NCI-H1048 (cell line): ENCODE data around the gene SH3PXD2B.
A peak's percentile ranks its signal among the peaks of the same experiment; 100 is the strongest.

Experiments
- DNase-seq: peaks from one replicate; lab custom pipeline; 2025; lab: John Stamatoyannopoulos, UW

Gene SH3PXD2B

DNA sequence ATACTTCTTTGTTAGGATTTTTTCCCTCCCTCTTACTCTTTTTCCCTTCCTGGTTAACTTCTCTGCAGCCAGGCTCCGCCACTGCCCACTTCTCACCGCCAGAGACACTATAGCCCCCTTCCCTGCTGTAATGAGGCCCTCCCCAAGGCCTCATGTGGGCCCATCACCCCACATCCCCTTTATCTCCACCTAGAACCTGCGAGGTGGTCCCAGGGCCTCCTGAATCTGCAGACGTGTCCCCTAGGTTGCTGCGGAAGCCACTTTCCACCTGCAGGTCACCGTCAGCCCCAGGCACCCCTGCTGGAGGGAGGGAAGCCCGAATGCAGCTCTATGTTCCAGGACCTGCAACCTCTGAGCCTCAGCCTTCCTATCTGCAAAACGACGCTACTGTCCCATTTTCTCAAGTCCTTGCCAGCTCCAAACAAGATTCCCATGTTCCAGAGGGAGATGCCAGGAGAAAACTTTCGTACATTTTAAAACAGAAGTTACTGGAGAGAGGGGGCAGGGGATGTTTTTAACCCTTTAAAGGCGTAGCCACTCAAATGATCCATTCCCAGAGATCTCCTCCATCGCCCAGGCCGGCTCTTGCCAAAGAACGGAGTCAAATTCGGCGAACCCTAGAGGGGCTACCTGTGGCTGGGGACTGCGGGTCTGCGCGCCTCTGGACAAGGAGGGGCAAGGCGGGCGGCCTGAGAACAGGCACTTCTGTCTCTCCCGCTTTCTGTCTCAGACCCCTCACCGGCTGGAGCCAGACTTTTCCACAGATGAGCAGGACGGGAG, 929 bp downstream of the SH3PXD2B start:
- no peak for DNase-seq

DNA sequence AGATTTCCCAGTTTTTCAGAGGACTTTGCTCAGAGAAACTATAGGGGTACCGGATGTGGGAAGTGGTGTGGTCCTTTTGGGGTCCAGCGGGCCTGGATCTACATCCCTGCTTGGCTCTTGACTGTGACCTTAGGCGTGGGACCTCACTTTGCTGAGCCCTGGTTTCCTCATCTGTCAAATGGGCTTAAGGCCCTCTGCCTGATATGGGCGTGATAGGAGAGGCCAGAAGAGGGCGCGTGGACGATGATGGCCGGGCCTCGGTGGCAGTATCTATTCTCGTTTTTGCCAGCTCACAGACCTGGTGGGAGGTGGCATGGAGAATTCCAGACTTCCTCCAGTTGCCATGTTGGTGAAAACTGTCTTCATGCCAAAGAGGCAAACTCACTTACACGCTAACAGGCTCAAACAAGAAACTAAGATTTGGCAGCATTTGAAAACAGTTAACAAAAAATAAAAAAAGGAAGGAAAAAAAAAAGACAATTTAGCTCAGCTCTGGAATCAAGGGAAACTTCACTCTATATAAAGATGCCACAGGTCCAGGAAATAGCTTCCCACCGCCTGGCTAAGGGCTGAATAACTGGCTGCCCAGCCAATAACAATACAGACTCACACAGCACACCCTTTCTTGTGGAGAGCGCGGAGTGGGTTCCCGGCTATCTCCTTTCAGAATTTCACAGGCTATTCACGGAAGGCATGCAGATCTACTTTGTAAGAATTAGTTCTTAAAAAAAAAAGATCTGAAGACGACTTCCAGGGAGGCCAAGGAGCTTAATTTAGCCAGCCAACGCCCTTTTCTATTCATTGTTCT, 1.7 kb downstream of the SH3PXD2B start:
- DNase-seq, result no peak

DNA sequence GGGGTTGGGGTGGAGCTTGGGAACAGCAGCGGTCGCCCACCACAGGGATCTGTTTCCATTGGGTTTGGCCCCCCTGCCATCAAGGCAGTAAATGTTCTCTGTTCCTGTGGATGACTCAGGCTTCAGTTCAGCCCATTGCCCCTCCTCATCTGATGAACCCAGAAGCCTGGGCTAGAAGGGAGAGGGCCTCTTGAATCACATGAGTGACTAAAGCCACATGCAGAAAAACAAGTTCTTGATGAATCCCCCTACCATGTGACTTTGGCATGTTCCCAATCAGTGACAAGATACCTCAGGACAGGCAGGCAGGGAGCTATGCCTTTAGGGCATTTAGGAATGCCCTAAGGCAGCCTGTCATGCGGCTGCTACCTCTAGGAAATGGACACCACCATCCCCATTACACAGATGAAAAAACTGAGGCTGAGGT, 2.5 kb downstream of the SH3PXD2B start:
- DNase-seq, result no peak

DNA sequence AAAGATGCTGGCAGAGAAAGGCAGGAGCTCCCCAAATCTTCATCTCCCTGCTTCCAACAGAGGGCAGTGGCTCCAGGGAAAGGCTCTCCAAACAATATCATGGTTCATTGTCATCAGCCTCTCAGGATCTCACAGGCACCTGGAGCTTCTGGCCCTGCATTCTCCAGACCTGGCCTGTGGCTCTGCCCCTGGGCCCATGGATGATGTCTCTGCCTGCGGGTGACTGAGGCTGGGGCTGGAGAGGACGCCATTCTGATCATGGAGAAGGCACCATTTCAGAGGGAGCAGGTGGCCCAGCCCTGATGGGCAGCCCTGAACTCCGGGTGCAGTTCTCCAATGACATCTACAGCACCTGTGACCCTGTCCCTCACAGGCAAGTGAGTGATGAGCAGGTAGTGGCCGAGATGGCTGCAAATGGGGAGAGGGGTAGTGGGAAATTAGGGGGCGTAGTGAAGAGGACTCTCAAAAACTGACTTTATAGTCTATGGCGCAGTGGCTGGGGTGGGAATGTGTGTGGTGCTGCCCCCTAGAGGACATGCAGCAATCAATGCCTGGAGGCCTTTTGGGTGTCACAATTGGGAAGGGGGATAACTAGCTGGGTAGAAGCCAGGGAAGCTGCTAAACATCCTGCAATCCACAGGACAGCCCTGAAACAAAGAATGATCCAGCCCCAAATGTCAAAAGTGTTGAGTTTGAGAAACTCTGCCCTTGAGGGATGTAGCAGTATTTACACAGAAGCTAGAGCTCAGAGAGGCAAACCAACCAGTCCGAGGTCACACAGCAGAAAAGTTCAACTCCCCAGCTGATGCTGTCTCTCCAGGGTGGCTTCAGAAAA, 3.2 kb downstream of the SH3PXD2B start:
- DNase-seq, result no peak

DNA sequence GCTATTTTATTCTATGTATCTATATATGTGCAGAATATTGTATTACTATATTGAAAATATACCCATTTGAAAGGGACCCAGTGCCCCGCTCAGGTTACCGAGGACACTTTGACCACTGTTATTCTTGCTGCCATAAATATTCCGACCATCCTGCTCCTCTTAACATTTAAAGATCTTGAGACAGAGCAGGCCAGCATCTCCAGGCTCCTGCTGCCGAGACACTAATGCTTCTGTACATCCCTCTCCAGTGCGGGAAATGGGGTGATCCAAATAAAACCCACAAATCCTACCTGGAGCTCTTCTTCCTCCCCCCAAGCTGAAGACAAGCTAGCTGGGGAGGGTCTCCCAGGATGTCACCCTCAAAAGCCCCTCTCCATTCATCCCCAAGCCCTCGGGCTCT, 3.9 kb downstream of the SH3PXD2B start:
- no peak for DNase-seq

DNA sequence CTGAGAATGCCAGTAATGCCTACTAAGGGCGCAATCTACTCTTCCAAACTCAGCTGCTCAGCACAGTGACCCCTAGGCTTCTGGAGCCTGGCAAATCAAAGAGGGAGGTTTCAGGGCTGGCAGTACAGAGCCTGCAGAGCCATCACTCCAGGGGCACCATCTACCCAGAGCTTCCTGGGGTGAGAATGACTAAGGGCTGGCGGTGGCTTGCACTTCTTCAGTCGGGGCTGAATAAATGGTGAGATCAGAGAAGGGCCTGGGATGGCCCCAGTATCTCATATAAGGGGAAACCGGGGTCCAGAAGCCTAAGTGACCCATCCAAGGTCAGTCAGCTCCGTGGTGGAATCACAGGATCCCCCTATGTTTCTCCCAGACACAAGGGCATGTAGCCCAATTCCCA, 5.3 kb downstream of the SH3PXD2B start:
- DNase-seq, result no peak

DNA sequence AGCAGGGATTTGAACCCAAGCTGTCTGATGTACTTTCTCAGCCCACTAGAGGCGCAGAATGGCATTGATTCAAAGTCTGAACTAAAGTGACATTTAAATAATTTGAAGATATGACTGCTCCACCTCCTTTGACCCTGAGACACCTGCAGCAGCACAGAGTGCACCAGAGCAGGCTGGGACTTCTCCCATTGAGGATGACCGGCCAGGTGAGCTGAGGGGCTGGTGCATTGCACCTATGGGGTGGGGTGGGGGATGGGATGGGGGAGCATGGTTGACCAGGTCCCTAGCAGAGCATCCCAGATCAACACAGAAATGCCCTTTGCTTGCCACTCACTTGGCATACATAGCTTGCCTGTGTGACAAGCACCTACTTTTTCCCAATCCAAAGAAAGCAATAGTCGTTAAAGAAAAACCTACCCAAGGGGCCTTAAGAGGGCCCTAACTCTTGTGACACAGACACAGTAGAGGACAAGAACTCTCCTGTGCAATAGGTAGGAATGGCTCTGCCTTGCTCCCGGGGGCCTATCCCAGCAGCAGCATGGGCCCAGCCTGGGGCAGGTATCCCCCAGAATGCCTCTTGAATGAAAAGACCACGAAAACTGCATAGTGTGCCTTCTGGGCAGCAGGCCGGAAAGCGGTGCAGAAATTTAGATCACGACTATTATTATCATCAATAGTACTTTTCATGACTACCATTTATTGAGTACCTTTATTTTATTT, 6.5 kb downstream of the SH3PXD2B start:
- DNase-seq, result no peak

DNA sequence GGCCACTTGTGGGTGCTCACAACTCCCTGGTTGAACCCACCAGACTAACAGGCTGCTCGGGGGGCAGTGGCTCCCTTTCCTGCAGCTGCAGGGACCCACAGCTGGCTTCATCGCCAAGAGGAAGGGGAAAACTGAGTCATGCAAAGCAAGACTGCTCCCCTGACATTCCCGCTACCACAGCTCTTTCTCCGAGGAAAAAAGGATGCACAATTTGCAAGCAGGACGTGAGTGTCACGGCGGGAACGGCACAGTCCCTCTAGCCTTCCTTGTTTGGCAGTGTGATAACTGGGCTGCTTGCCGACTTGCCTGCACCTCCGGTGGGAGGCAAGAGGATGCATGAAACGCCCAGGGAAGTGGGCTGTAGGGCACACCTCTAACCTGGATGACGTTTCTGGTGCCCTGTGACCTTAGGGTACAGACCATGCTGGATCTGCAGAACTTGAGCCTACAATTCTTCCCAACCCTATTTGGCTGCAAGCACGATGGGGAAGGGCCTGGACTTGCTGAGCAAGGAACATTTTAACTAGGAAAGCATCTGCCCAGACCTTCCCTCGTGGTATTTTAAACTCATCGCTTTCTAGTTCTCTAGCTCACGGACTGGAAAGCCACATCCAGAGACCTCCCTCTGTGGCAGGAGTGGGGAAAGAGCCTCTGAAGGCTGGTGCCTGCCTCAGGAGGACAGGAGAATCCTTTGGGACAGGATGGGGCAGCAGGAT, 7.8 kb downstream of the SH3PXD2B start:
- no peak for DNase-seq

DNA sequence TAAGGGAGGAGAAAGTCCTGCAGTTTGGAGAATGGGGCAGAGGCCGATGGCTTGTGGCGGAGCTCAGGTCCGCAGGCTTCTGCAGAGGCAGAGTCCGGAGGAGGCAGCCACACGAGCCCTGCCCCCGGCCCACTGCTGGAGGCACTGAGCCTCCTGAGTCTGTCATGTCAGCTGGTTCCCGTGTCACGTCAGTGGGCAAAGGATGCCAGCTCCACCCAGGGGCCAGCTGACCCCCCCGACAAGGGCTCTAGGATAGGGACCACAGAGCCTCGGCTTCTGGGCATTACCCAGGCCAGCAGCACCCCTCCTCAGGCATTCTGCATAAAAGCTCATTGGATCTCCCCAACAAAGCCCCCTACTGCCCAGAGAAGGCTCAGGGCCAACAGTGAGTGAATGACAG, 8.5 kb downstream of the SH3PXD2B start:
- no peak for DNase-seq

DNA sequence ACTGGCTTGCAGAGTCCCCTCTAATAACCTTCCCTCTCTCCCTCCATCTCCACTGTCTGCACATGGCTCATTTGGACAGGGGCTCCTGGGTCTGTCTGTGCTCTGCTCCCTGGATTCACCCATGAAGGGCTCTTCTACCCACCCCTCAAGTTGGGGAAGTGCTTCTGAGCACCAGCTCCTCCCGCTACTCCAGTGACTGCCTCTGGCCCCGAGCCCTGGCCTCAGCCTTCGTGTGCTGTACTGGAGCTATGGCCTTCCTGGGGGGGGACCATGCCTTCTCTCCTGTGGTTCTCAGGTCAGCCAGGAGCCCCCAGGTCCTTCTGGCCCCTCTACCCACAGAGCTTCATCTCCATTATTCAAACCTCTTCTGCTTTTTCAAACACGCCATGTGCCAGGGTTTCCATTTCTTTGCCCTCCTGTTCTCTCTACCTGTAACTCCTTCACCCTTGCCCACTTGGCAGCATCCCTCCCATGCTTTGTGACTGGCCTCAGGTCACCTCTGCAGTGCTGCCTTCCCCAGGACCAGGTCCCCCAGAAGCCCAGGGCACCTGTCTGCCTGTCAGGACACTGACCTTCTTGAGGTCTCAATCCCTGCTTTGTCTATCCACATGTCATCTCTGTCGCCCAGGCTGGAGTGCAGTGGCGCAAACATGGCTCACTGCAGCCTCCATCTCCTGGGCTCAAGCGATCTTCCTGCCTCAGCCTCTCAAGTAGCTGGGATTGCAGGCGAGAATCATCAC, 9.5 kb downstream of the SH3PXD2B start:
- no peak for DNase-seq

DNA sequence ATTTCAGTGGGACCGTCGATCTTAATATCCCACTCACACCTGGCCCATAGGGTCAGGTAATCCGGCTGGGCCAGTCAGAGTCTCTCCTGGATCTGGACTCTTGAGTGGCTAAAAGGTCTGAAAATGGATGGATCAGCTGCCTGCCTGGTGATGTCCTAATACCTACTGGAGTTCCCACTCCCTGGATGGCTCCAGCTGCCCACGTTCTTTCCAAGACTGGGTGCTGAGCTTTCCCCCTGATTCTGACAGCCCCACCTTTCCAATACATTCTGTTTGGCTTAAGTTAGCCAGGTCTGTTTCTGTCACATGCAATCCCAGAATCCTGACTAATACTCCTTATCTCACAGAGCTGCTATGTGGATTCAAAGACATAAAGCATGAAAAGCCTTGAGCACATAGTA, 10.2 kb downstream of the SH3PXD2B start:
- DNase-seq, result no peak

DNA sequence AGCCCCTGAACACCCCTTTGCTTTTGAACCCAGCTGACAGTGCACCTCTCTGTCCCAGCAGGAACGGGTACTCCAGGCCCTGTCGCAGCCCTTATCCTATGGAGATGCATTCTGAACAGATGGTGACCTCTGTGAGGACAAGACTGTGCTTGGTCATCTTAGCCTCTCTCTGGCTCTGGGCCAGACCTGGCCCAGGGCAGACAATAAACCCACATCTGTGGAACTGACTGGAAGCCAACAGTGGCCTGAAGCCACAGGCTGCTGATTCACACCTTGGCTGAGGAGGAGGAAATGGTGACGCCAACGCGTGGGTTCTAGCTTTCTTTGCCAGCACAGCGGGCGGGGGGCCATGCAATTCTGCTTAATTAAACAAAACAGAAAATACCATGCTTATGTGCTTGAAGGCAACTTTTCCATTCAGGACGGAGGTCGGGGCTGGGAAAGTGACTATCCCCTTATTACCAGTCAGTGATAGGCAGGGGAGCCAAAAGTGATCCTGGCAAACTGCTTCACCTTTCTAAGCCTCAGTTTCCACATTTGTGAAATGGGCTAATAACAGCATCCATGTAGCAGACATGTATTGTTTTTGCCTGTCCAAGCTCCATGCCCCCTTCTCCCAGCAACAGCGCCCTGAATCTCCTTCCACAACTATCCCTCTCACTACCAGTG, 10.8 kb downstream of the SH3PXD2B start:
- DNase-seq, result no peak

DNA sequence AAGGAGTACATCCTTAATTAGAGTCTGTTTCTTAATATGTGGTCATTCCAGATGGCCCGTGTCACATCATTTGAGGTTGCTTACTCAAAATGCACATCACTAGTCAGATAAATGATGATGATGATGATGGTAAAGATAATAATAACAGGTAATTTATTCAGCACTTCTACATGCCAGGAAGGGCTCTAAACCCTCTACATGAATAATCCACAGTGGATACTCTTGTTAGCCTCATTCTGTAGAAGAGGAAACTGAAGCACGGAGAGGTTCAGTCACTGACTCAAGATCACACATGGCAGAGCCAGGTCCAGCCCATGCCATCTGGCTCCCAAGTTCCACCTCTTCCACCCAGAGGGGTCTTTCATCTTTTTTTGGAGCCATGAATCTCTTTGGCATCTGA, 11.7 kb downstream of the SH3PXD2B start:
- no peak for DNase-seq

DNA sequence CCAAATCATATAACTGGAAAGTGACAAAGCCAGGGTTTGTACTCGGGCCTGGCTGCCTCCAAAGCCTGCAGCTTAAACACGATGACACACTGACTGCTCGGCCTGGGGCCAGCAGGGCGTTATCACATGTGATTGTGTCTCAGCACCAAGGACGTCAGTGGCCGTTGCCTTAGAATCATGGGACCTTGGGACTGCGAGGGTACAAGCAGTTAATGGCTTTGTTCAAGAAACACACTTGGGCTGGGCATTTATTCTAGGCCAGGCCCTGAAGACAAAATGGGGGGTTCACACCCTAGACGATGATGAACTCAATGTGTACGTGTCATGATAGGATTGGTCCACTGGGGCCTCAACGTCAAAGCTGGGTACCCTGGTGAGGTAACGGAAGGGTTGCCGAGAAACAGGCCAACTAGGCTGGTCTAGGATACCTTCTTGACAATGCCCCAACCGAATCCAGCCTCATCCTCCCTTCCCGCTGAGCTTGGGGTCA, 13.0 kb downstream of the SH3PXD2B start:
- DNase-seq, result no peak

DNA sequence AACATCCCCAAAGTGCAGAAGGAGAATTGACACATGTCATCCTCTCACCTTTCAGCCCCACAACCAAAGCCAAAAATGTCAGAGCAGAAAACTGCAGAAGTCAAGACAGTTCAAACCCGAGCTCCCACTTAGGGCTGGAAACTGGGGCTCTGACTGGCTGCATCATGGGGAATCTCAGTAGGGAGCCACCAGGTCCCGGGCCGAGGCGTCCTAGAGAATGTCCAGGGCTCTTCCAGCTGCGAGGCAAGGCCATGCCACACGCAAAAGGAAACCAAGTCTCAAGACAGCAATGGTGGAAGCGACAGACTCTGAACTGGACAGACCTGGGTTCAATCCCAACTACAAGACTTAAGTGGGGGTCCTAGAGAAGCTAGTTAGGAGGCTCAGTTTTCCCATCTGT, 13.8 kb downstream of the SH3PXD2B start:
- DNase-seq, result no peak

DNA sequence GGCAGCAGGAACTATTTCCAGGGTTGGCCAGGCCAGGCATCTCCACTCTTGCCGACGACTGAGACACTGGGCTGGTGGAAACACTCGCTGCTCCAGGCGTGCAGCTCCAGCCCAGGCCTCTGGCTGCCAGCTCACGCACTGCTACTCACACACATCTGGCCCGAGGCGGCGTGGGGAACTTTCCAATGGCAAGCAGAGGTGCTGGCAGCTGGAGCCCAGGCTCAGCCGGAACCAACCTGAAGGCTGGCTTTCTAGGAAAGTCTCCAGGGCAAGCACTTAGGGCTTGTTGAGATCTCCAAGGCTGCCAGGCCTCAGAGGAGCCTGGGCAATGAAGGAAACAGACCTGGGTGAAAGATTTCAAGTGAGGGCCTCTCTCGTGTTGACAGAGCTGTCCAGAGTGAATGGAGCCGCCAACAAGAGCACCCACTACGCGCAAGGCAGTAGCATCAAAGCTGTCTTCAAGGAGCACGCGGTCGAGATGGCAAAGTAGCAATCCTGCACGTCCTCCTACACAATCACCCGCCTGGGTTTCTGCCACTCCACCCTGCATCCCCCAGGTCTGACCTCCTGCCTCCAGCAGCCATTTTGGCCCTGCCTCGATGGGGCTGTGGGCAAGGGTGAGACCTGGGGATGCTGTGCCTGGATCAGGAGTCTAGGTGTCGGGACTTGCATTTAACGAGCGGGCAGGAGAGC, 14.4 kb downstream of the SH3PXD2B start:
- no peak for DNase-seq

DNA sequence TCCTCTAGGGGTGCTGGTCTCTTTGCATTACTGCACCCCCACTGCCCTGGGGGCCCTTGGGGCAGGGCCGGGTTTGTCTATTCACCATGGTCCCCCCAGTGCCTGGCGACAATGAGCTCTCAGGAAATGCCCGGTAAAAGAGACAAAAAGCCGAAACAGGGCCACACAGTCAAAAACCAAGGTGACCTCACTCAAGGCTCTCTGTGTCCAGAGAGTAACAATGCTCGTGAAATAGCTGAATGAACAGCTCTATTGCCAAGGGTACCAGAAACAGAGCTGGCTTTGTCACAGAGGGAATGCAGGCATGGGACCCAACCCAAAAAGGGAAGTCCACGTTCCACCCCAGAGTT, 16.0 kb downstream of the SH3PXD2B start:
- DNase-seq, result no peak

DNA sequence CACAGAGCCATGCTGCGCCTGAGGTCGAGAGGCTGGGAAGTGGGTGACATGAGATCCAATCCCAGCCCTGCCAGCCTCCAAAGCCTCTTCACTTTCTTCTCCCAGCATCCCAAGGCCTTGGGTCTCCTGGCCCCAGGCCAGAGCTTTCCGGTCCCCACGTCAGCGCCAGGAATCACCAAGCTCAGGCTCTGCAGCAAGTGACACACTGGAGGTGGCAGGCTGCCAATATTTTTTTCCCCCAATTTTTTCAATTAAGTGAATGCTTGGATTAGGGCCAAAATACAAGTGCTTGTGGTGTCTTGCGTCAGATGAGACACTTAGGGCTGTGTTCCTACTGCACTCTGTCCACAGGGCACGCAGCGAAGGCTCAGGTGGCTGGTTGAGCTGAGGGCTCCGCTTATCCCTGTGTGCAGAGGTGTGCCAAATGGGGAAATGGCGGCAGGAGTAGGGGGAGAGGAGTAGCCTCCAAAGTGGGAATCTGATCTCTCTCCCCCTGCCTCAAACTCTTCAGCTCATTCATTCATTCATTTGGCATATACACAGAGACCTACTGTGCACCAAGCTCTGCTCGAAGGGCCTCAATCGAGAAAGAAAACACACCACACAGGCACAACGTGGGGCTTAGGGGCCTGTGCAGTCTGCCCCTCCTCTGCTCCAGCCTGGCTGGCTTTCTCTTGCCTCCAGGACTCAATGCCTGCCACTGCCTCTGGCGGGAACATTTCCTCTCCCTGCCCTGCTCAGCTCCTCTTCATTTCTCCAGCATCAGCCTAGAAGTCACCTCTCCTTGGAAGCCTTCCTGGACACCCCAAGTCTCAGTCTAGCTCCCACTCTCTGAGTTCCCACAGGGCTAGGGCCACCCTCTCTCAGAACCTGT, 16.6 kb downstream of the SH3PXD2B start:
- peak; percentile 84 for DNase-seq
